ENCODE measurements around the gene KIF6.
A peak's percentile ranks its signal among the peaks of the same experiment; 100 is the strongest.
"Not testable (repeated sequence)": the region's sequence is repeated elsewhere in the genome, so short reads cannot be mapped to it uniquely, and the experiment has no call there.

The KIF6 gene

DNA sequence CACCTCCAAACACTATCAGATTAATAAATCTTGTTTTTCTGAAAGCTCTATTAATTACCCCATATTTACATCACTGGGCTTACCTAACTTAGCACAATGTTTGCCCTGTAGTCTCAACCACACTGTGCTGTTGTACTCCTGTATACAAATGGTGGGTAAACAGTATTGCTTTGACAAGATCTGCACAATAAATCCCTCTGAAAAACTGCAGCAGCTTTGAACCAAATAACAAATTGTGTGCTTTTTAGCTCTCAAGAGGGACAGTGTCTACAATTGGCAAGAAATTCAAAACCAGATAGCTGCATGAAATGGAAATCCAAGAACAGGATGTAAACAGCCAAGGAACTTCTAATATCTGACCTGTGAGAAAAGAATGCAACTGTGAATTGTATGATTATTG, 10.4 kb downstream of the KIF6 start:
- no peak for DNase-seq (ENCODE audit: low spot score)

DNA sequence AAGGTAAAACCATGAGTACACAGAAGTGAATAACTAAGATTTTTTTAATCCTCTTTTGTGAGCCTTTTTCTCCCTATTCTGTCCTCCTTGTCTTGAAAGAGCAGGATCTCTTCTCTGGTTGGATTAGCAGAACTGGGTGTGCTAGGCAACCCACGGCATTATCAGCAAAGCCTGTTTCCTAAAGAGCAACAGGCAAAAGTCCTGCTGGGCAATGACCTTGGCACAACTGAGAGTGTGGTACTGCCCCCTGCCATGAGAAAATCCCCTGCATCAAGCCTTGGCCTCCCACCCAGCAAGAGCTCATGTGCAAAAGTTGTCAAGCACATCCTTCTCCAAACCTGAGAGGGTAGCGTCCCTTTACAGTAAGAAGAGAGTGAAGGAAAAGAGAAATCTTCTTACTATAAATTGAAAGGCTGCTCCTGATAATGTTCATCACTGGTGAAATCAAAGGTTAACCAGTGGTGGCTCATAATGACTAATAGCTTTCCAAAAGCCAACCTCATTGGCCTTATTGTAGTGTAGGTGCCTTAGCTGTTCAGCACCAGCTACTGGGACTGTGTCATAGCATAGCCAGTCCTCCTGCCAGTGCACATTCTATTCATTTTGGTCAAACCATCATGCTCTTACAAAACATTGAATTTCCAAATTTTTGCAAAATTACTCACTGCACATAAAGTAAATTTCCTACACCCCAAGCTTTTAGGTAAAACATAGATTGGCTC, 17.1 kb downstream of the KIF6 start:
- DNase-seq (ENCODE audit: low spot score) = peak; percentile 24

DNA sequence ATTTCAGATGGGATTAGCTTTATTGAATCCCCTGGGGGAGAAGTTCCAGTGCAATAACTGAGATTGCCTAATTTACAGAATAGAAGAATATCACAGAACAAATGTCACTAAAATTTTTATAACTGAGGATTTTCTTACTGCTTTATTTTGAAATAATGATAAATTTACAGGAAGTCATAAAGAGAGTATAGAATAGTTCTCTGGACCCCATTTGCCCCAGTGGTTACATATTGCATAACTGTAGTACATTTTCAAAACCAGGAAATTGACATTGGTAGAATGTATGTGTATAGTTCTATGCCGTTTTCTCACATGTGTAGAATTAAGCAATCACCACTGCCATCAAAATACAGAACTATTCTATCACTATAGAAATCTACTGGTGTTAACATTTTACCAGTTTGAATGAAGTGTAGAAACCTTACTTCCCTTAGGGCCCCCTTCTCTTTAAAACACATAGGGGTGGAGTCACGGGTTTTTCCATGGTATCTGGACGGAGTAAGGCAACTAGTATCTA, 18.3 kb downstream of the KIF6 start:
- no peak for DNase-seq (ENCODE audit: low spot score)

DNA sequence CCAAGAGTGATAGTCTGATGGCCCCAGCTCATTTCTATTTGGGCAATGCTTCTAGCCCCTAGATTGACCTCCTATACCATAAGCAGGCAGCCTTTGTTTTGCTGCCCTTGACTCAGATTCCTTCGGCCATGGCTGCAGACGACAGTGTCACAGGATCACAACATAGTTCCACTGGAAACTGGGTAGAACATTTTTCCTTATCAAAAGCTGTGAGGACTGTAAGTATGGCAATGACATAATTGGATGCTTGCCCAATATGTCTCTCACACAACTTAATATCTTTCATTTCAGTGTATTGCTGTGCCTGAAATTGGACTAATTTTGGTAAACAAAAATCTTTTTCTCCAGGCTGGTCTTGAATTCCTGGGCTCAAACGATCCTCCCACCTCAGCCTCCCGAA, 22.9 kb downstream of the KIF6 start:
- no peak for DNase-seq (ENCODE audit: low spot score)

DNA sequence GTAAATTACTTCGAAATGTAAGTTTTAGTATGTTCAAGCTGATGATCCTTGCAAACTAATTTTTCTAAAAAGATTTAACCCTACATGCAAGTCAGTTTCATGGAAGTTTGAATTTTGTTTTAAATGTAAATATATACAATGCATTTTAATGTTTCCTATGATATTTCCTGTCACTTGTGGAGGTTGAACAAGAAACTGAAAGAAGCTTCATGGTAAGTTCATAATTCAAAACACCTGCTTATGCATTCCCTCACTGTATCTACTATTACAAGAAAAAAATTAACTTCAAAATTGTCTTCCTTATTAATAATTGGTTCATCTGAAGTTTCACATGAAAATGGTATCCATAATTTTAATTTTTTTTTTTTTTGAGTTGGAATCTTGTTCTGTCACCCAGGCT, 24.8 kb downstream of the KIF6 start:
- DNase-seq (ENCODE audit: low spot score) = no peak

DNA sequence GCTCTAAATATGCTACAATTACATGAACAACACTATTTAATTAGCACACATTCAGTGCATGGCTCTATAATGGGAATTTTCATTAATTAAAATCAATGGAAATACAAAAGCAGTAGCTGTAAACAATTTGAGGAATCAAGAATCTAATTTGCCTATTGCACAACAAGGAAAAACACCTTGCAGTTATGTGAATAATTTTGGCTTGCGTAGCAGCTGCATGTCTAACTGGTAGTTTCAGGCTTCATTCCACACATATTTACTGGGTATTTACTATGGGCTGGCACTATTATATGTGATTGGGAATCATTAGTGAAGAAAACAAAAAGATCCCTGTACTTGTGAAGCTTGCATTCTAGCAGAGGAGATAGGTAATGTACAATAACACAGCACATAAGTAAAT, 26.4 kb downstream of the KIF6 start:
- DNase-seq (ENCODE audit: low spot score) = no peak

DNA sequence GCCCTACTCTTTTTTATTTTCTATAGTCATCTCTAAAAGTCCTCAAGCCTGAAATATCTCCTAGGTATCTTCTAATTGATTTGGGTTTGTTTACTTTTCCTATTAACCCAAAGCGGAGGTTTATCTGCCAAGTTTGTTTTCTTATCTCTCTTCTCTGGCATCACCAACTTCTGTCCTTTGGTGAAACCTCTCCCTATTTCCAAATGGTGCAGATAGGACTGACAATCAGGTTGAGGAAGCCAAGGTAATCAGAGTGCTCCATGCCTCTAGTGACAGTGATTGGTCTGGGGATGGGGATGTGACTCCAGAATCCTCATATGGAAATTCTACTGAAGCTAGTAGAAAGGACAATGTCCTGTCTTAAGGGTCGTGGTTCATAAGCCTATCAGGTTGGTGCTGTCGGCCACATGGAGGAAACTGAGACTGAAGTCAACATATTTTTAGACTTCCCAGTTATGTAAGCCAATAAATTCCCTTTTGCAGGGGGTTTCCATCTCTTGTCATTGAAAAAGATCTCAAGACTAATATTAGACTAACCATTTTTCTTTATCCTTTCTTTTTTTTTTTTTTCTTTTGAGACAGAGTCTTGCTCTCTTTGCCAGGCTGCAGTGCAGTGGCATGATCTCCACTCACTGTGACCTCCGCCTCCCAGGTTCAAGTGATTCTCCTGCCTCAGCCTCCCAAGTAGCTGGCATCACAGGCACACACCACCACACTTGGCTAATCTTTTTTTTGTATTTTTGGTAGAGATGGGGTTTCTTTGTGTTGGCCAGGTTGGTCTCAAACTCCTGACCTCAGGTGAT, 28.0 kb downstream of the KIF6 start:
- no peak for DNase-seq (ENCODE audit: low spot score)

DNA sequence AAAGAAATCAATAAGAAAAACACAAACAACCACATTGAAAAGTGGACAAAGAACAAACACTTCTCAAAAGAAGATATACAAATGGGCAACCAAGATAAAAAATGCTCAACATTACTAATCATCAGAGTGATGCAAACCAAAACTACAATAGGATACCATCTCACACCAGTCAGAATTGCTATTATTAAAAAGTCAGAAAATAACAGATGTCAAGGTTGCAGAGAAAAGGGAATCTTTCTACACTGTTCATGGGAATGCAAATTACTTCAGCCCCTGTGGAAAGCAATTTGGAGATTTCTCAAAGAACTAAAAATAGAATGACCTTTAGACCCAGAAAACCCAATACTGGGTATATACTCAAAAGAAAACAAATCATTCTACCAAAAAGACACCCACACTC, 29.8 kb downstream of the KIF6 start:
- DNase-seq (ENCODE audit: low spot score) = no peak

DNA sequence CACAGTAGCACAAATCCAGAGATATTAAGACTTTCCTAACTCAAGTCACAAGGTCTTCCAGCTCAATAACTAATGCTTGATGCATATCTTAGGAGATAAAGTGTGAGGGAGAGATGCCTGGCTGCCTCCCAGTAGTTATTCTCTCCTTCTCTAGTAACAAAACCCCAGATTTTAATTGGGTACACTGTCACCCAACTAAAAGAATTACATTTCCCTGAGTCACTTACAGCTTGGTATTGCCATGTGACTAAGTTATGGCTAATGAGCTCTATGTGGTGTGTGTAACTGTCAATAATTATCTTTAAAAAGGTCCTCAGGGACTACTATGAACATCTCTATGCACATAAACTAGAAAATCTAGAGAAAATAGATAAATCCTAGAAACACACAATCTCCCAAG, 32.0 kb downstream of the KIF6 start:
- no peak for DNase-seq (ENCODE audit: low spot score)

DNA sequence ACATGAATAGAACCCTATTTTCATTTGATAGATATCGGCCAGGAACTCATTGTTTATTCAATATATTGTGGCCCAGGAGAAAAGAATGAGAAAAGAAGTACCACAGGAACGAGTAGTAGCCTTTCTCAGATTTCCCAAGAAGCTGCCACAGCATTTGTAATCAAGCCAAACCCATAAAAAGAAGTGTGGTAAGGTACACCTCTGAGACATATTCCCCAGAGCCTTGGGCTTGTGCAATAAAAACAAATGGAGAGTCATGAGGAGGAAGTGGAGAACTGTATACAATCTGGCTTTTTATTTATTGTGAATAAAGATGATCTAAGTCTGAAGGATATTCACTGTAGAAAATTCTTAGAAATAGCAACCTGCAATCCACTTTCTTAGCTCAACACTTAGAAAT, 36.7 kb downstream of the KIF6 start:
- DNase-seq (ENCODE audit: low spot score) = peak; percentile 48

DNA sequence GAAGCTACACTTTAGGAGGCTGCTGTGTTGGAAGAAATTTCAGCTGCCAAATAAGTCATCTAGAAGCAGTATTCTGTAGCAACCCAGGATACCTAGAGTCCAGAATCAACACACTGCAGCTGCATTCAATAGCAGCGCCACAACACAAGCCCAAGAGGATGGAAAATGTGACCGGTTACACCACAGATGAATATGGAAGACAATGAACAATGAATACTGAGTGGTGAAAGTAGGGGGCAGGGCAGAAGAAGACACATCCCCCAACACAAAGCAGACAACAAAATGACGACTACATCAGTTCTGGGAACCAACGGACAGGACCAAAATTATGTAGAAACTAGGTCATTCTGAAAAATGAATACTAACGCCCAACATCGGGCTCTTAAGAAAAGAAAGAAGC, 38.2 kb downstream of the KIF6 start:
- no peak for DNase-seq (ENCODE audit: low spot score)

DNA sequence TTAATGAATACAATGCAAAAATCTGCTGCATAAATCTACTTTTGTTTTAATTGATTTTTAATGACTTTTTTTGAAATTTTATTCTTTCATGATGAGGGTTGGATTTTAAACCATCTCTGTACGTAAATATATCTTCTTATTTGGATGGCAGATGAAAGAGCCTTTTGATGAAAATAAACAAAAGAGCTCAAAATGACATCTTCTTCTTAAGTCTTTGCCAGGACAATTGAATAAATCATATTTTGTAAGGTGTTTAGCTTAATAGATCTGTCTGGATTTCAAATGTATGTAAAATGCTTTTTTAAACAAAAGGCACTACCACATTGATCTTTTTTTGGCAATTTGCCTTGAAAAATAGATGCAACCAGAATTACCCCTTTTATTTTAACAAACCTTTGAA, 39.3 kb downstream of the KIF6 start:
- no peak for DNase-seq (ENCODE audit: low spot score)

DNA sequence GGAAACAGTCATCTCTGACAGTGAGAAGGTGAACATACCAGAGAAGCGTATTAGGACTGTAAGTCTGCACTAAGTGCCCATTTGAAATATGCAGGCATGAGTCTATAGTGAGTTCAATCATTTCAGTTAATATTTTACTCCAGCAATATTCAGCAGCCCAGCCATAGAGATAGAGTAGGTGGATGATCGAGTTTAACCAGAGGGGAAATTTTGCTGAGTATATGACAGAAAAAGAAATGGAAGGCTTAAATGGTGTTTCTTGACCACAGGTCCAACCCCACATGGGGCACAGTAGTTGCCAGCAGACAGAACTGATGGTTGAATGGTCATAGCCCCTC, 39.8 kb downstream of the KIF6 start:
- no peak for DNase-seq (ENCODE audit: low spot score)

DNA sequence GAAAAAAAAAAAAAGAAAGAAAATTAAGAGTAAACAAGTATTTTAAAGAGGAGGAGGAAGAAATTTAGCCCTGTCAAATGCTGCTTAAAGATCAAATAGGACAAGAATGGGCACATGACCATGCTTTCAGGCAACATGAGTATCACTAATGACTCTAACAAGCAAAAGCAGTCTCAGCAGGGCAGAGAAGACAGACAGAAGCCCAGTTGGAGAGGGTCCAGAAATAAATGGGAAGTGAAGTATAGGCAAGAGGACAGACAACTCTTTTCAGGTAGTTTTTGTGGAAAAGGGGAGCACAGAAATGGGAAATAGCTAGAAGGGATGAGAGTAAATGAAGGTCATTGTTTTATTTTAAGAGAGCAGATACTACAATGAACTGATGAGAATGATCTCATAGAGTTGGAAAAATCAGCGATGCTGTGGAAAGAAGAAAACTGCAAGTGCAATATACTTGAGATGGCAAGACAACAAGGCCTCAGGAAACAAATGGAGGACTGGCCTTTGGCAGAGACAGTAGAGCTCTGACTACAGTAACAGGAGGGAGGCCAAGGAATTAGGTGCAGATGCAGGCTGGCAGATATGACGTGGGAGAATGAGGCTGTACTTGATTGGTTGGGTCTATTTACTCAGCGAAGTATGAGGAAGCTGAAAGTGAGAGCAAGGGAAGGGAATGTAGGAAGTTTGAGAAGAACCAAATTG, 40.3 kb downstream of the KIF6 start:
- DNase-seq (ENCODE audit: low spot score) = peak; percentile 9

DNA sequence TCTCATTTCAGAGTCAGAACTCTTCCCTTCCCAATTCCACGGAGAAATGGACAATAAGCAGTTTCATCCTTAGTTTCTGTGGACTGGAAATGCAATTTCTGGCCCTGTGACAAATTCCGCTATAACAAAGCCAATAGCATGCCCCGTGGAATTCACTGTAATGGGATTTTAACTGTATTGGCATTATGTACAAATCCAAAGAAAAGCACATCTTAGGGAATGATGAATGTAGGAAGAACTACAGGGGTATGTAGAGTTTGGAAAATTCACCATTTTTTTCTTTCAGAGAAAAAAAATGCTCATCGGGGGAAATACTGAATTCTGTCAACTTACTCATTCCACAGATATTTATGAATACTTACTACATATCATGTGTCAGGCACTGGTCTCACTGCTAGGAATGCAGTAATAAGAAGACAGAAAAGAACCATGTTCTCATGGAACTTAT, 43.5 kb downstream of the KIF6 start:
- peak; percentile 18 for DNase-seq (ENCODE audit: low spot score)

DNA sequence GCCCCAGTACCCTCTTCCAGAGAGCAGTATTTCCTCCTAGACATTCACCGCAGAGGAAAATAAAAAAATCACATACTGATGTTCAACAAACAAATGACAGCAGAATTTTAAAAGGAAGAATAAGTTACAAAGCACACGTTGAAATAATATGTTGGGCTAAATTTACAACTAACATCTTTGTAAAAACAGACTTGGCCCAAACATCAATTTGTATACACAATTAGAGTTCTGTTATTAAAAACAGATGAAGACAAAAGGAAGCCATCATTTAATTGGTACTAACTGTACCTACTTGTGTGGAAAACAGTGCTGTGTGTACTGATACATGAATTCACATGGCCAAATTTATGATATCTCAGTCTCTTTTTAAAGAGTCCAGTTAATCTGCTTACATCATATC, 46.3 kb downstream of the KIF6 start:
- no peak for DNase-seq (ENCODE audit: low spot score)

DNA sequence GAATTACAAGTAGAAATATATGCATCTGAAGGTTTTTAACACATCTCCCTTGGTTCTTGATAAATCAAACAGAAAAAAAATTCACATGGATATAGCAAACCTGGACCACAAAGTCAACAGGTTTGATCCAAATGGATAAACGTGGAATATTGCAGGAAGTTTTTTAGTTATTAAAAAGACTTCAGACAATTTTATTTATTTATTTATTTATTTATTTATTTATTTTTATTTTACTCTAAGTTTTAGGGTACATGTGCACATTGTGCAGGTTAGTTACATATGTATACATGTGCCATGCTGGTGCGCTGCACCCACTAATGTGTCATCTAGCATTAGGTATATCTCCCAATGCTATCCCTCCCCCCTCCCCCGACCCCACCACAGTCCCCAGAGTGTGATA, 47.9 kb downstream of the KIF6 start:
- DNase-seq (ENCODE audit: low spot score) = not testable (repeated sequence)

DNA sequence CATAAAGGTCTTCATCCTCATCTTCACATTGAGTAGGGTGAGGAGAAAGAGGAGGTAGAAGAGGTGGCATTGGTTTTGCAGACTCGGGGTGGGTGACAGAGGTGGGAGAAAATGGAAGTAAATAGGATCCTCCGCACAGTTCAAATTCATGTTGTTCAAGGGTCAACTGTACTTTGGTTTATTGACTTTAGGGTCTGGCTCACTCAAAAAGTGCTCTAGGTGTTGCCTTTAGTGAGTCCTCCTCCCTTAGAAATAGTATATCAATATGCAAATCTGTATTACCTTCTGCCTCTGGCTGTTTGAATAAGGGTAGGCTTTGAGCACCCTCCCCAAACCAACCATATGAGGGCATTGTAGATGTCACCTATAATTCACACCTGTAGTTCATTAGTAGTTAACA, 54.7 kb downstream of the KIF6 start:
- no peak for DNase-seq (ENCODE audit: low spot score)

DNA sequence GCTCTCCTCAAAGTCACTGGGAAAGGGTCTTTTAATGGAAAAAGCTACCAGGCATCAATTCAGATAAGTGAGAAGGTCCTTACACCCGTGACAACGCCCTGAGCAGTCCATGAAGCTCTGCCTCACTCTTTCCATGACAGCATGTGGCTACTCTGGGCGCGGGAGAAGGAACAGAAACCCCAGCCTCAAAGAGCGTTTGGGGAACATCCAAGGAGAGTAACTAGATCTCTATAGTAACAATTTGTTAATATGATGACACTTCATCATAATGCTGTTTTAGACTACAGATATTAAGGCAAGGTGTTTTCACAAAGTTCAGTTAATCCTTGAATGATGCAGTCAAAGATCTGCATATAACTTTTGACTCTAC, 55.2 kb downstream of the KIF6 start:
- DNase-seq (ENCODE audit: low spot score) = no peak

DNA sequence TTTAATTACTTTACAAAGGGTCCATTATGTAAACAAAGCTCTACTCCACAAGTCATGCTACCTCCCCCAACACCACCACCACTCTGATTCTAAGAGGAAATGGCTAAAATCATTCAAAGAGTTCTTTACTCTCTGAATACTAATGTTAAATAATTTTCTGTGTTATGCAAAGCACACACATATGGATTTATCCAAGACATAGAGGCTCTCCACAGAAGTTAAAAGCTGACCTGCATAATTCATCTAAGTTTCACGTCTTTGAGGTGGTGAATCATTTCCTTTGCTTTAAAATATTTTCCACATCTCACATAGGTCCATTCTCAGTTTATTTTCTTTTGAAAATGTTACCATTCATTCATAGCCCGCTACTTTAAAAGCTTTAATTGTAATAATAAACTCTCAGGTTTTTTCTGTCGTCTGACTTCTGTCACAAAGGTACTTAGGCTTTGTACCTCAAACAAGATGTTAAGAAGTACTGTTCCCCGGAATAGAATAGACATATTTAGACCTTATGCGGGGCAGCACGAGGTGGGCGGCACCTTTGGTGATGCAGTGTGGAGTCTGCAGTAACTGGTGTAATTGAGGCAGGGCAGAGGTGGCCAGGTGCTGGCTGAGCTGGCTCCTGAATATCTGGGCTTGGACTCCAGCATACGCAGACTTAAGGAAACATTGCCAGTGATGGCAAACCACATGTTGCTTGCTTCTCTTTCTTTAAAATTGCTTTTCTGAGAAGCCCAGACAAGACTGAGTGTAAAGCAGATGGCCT, 55.8 kb downstream of the KIF6 start:
- DNase-seq (ENCODE audit: low spot score) = no peak

DNA sequence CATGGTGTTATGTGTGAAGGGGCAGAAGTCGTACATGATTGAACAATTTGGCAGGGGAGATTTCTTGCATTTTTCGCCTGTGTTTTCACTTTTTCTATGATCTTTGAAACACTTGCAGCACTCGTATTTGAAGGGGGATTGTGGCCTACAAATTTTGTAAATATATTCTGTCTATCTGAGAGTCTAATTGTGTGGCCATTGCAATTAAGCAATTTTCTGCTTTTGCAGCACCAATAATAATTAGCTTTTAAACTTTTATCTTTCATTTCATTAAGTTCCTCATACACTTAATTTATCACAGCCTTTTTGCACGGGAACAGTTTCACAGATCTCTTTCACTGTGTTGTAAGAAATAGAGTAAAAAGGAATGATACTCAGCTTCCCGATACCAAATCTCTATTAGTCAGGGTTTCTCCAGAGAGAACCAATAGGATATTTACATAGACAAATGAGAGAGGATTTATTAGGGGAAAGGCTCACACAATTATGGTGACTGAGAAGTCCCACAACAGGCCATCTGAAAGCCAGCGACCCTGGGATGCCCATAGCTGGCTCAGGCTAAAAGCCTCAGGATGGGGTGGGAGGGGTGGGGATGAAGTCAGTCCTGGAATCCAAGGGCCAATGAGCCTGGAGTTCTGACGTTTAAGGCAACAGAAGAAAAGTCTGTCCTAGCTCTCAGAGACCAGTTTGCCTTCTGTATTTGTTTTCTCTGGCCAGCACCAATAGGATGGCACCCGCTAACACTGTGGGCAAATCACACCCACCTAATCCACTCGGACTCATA, 58.3 kb downstream of the KIF6 start:
- no peak for DNase-seq (ENCODE audit: low spot score)

DNA sequence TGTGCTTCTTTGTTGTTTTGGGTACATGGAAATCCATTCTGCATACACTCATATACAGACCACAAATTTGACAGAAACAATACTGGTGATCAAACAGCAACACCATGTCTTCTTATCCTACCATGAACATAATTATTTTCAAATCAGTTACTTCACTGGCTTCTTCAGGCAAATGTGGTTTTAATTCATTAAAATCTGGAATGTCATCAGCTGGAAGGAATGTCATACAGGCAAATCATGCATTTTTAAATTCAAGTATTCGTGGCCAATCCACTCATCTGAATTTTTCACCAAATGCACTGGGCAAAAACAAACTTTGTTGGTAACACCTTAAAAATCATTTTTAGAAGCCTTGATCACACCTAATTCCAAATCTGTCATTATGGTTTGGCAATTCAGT, 59.3 kb downstream of the KIF6 start:
- DNase-seq (ENCODE audit: low spot score) = peak; percentile 15

Measured in GM03348 (cell line).